ENCODE measurements around the gene TPR. TPM values are rescaled to one million over a fixed set of nuclear protein-coding genes. Genes with fewer than 3 reads are reported as not detected.

Gene TPR
- total and polyA plus RNA-seq, 12 donors: 15.2 to 80.4 (median 62.9) TPM

GRCh38 chr1:186275822-186276221, 99.2 kb downstream of the TPR start:
- Histone ChIP-seq H3K27me3 (no peaks in the 10 kb centered on the region), H3K27ac (no peak overlapping the region), H3K9me3 (peaks cover 0 to 3% (median 0%) of the 10 kb centered on the region in 11 donors), H3K36me3 (no peaks in the 10 kb centered on the region), H3K4me3 (no peak overlapping the region), H3K4me1 (no peaks in the 10 kb centered on the region)
- DNase-seq (no peak), ATAC-seq (no peak)
- no peak for TF ChIP-seq CTCF (IDR thresholded peaks at IDR 0.05)
- intact Hi-C loops (cut with DNase I): no loop called here
- 80 to 89% methylated on average over 2 of the region's 2 CpGs for WGBS, 2 donors

- Histone ChIP-seq H3K36me3 (no peaks in the 10 kb centered on the region), H3K9me3 (peaks cover 0 to 7% (median 0%) of the 10 kb centered on the region in 11 donors), H3K4me1 (no peaks in the 10 kb centered on the region), H3K4me3 (no peak overlapping the region), H3K27me3 (no peaks in the 10 kb centered on the region), H3K27ac (no peak overlapping the region)
- peak in 1 of 9 donors; percentile 11 for TF ChIP-seq CTCF (IDR thresholded peaks at IDR 0.05)
- intact Hi-C loops (cut with DNase I): no loop called here
- ATAC-seq (no peak), DNase-seq (no peak)
- WGBS, 2 donors: 27 to 37% methylated on average over 1 of the region's 1 CpG
Observed at GRCh38 chr1:186272486-186272885, 102.6 kb downstream of the TPR start.

- intact Hi-C loops (cut with DNase I): no loop called here
Observed at GRCh38 chr1:186271032-186271431, 104.0 kb downstream of the TPR start.

More at GRCh38 chr1:186271032-186271431, 104.0 kb downstream of the TPR start:
- ATAC-seq: no peak
- Histone ChIP-seq H3K36me3 (no peaks in the 10 kb centered on the region), H3K4me1 (no peaks in the 10 kb centered on the region), H3K4me3 (no peak overlapping the region), H3K9me3 (peaks cover 0 to 7% (median 0%) of the 10 kb centered on the region in 11 donors), H3K27ac (no peak overlapping the region), H3K27me3 (no peaks in the 10 kb centered on the region)
- TF ChIP-seq CTCF (IDR thresholded peaks at IDR 0.05): no peak
- WGBS, 2 donors: 84 to 88% methylated on average over 6 of the region's 6 CpGs
- DNase-seq: no peak

Other genes starting within 250 kb of the TPR start
- gene PRG4, start 79.0 kb downstream of the TPR start, total RNA-seq: 1 to 10 TPM in 3 of 10 donors, under 1 TPM in 7; 0.07 to 9.8 (median 0.68) TPM
- gene PRG4, start 79.0 kb downstream of the TPR start, polyA plus RNA-seq: under 1 TPM; 0.07 to 0.61 TPM
- 10 to 100 TPM in 9 of 10 donors, 1 to 10 TPM in 1; 9.8 to 15.9 (median 11.1) TPM for gene ODR4, start 585 bp upstream of the TPR start, total RNA-seq
- 10 to 100 TPM in 1 of 2 donors, 1 to 10 TPM in 1; 9.4 to 19.0 TPM for gene ODR4, start 585 bp upstream of the TPR start, polyA plus RNA-seq
- not detected for gene PDC, start 85.9 kb upstream of the TPR start, total RNA-seq
- gene PDC, start 85.9 kb upstream of the TPR start, polyA plus RNA-seq: not detected